Heart right ventricle (tissue), 16 donors: Measurements from ENCODE around the gene FBXL5. TPM values are rescaled to one million over a fixed set of nuclear protein-coding genes. Genes with fewer than 3 reads are reported as not detected.

Experiments
- ATAC-seq, 8 donors: fragments of 200-7000 bp; cut with Tn5 transposase; one replicate each; pipeline ENCODE4 v1.9.1; 2020; ENCODE audit warnings: mild to moderate bottlenecking in 8 of 8, moderate library complexity in 8 of 8, moderate number of reproducible peaks in 1 of 8
- DNase-seq, 2 donors: peaks; one replicate each; pipeline ENCODE4 v3.0.0-alpha.2; 2020
- H3K27ac ChIP-seq, 10 donors: fragments of 200-600 bp; sonication (generic) in 2 of 10; one replicate each; pipeline versions ENCODE4 v1.5.0 to v1.8.0; 2020 to 2022; ENCODE audit warnings: mild to moderate bottlenecking in 3 of 10
- H3K27me3 ChIP-seq, 7 donors: fragments of 200-600 bp; one replicate each; pipeline ENCODE4 v1.8.0; 2021 to 2022; ENCODE audit warnings: mild to moderate bottlenecking in 2 of 7
- H3K36me3 ChIP-seq, 9 donors: fragments of 200-600 bp; sonication (generic) in 1 of 9; one replicate each; pipeline versions ENCODE4 v1.5.0 to v1.8.0; 2020 to 2022; ENCODE audit warnings: mild to moderate bottlenecking in 2 of 9
- H3K4me1 ChIP-seq, 9 donors: fragments of 200-600 bp; sonication (generic) in 1 of 9; one replicate each; pipeline versions ENCODE4 v1.5.0 to v1.8.0; 2020 to 2022; ENCODE audit warnings: mild to moderate bottlenecking in 4 of 9
- H3K4me3 ChIP-seq, 10 donors: fragments of 200-600 bp; sonication (generic) in 2 of 10; one replicate each; pipeline versions ENCODE4 v1.5.0 to v1.8.0; 2020 to 2022; ENCODE audit warnings: mild to moderate bottlenecking in 7 of 10, moderate library complexity in 2 of 10
- H3K9me3 ChIP-seq, 11 donors: fragments of 200-600 bp in 10 of 11; sonication (generic) in 2 of 11; one replicate each; pipeline versions ENCODE4 v1.5.0 to v1.8.0; 2013 to 2022; ENCODE audit warnings: mild to moderate bottlenecking in 2 of 11, control low read depth in 1 of 11, moderate library complexity in 1 of 11
- CTCF ChIP-seq, 9 donors: fragments of 200-600 bp; sonication (generic) in 2 of 9; IDR thresholded peaks; one replicate each; pipeline versions ENCODE4 v1.5.0 to v1.8.0; 2021 to 2022; ENCODE audit warnings: antibody characterized with exemption in 9 of 9, mild to moderate bottlenecking in 5 of 9, moderate library complexity in 1 of 9
- WGBS, 2 donors: extraction: QIAGEN DNeasy Blood & Tissue Kit; methylation state at CpG; one replicate each; pipeline ENCODE4 v1.1.7; 2013; ENCODE audit warnings: inconsistent platforms in 1 of 2; 5-methylcytosine and 5-hydroxymethylcytosine counted together
- intact Hi-C, 10 donors: fragments of 100-400 bp; cut with DNase I; formaldehyde crosslinking; loops; one replicate each; pipeline versions ENCODE4 v1.11.1 to v1.14.2; 2022
- polyA plus RNA-seq, 2 donors: library from polyadenylated mRNA; stranded (reverse); fragments of 200-250 nt; gene quantifications; one replicate each; pipeline ENCODE4 v1.2.3, GENCODE V29; 2013
- total RNA-seq, 10 donors: library from RNA; stranded (reverse); fragmentation: NEBNext Ultra II Directional in 3 of 10; extraction: Animal tissue kit (Norgen Biotek cat#: 25700) in 3 of 10; gene quantifications; one replicate each; pipeline versions ENCODE4 v1.2.1 to v1.2.4, GENCODE V29; 2021 to 2023
- donor health status: Arrhythmogenic right ventricular cardiomyopathy.
- donor health status: ischemic (EF 13 %, LVEDD 7.1; RV severe dilation, severe dysfunction).
- donor health status: healthy with polysubstance abuse.
- donor health status: DM: no; HTN: yes; CAD: no.
- donor health status: DM: no; HTN: no; CAD: no.
- donor health status: ischemic (EF 25% LVEDD 6.9; RV normal size, moderate dysfunction).
- donor health status: ischemic (EF 25% LVEDD 5.7; RV mildly dilated, moderate dysfunction).
- donor health status: healthy.
- donor health status: DM: yes; HTN: yes; CAD: no.
- donor health status: Ischemic cardiomyopathy.
- donor health status: ischemic (EF 35%, LVEDD 5.7; RV mildly dilated, moderate dysfunction).
- donor health status: nonischemic (EF 11% LVEDD 7.7; RV severe dilation, severe dysfunction).
- donor health status: DM: yes; HTN: yes; CAD: no.
- donor health status: PGD.
- donor health status: ischemic (EF 29% LVEDD 5.4; RV normal size, mild dysfunction).
- donor health status: nonischemic (EF 23%, LVEDD 6.1; RV moderate dilation, normal function).

Gene FBXL5
- total and polyA plus RNA-seq, 12 donors: 32.8 to 102 (median 74.1) TPM

DNA sequence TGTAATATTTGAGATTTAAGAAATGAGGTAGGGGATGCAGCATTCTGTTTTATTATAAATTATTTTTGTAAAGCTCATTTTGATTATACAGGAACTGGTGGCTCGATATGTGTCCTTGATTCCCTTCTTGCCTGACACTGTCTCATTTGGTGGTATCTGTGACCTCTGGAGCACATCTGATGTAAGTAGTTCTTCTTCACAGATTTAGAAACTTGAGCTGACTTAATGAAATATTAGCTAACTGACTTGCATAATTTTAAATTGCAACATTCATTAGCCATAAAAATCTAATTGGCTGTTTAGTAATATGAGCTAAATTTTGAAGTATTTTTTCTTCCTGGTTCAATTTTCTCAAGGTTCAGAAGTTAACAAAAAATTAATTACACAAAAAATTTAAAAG lies 69.1 kb downstream of the FBXL5 start:
- TF ChIP-seq CTCF (IDR thresholded peaks at IDR 0.05): no peak
- intact Hi-C loops: no loop called here
- Histone ChIP-seq H3K4me3 (no peak overlapping the region), H3K4me1 (peaks cover 0 to 19% (median 0%) of the 10 kb centered on the region in 9 donors), H3K9me3 (no peaks in the 10 kb centered on the region), H3K27ac (no peak overlapping the region), H3K27me3 (no peaks in the 10 kb centered on the region), H3K36me3 (peaks cover 0 to 46% (median 0%) of the 10 kb centered on the region in 9 donors)
- DNase-seq (no peak), ATAC-seq (no peak)
- WGBS, 2 donors: 90 to 100% methylated on average over 1 of the region's 1 CpG

GRCh38 chr4:15585331-15585730 lies 69.8 kb downstream of the FBXL5 start:
- intact Hi-C loops: no loop called here
- H3K27ac ChIP-seq: no peak overlapping the region
- TF ChIP-seq CTCF (IDR thresholded peaks at IDR 0.05): no peak
- no peak overlapping the region for H3K4me3 ChIP-seq
- H3K4me1 ChIP-seq: peaks cover 0 to 19% (median 0%) of the 10 kb centered on the region in 9 donors
- WGBS, 2 donors: 97 to 98% methylated on average over 2 of the region's 2 CpGs
- H3K36me3 ChIP-seq: peaks cover 0 to 46% (median 0%) of the 10 kb centered on the region in 9 donors
- no peaks in the 10 kb centered on the region for H3K9me3 ChIP-seq
- ATAC-seq (no peak), DNase-seq (no peak)
- H3K27me3 ChIP-seq: no peaks in the 10 kb centered on the region

GRCh38 chr4:15584785-15585184 lies 70.4 kb downstream of the FBXL5 start:
- DNase-seq (no peak), ATAC-seq (no peak)
- Histone ChIP-seq H3K36me3 (peaks cover 0 to 48% (median 0%) of the 10 kb centered on the region in 9 donors), H3K27ac (no peak overlapping the region), H3K27me3 (no peaks in the 10 kb centered on the region), H3K4me1 (peaks cover 0 to 19% (median 0%) of the 10 kb centered on the region in 9 donors), H3K4me3 (no peak overlapping the region), H3K9me3 (no peaks in the 10 kb centered on the region)
- WGBS, 2 donors: 91 to 97% methylated on average over 1 of the region's 1 CpG
- no peak for TF ChIP-seq CTCF (IDR thresholded peaks at IDR 0.05)
- intact Hi-C loops: no loop called here

- Histone ChIP-seq H3K27ac (no peak overlapping the region), H3K27me3 (no peaks in the 10 kb centered on the region), H3K9me3 (no peaks in the 10 kb centered on the region), H3K4me1 (peaks cover 0 to 6% (median 0%) of the 10 kb centered on the region in 9 donors), H3K36me3 (peaks cover 0 to 67% (median 4%) of the 10 kb centered on the region in 9 donors), H3K4me3 (no peak overlapping the region)
- no peak for TF ChIP-seq CTCF (IDR thresholded peaks at IDR 0.05)
- no peak for DNase-seq
- intact Hi-C loops: no loop called here
- ATAC-seq: no peak
Observed at GRCh38 chr4:15577508-15577907, 77.6 kb downstream of the FBXL5 start.
